Effector memory CD8-positive, alpha-beta T cell (primary cell): ENCODE results near the gene ANKLE2.

Source experiments
- ATAC-seq: fragments of 150-1000 bp; cut with Tn5 transposase; replicated peaks from 2 replicates; pipeline ENCODE4 v1.10.0; 2021; ENCODE audit warnings: mild to moderate bottlenecking, moderate library complexity
- DNase-seq, 3 experiments: peaks; one replicate each; pipeline ENCODE4 v3.0.0; 2021
- H3K27ac Mint-ChIP-seq, 2 donors: one replicate each; pipeline ENCODE4 v1.8.0; 2022; ENCODE audit warnings: mild to moderate bottlenecking in 2 of 2, mixed read lengths in 2 of 2, moderate library complexity in 2 of 2
- H3K27me3 Mint-ChIP-seq, 2 donors: one replicate each; pipeline ENCODE4 v1.8.0; 2022; ENCODE audit warnings: mixed read lengths in 2 of 2
- H3K36me3 Mint-ChIP-seq: one replicate; pipeline ENCODE4 v1.8.0; 2022; ENCODE audit warnings: mild to moderate bottlenecking, moderate library complexity, mixed read lengths; ENCODE audit not compliant: insufficient read depth
- H3K4me1 Mint-ChIP-seq, 2 donors: one replicate each; pipeline ENCODE4 v1.8.0; 2022; ENCODE audit warnings: low read depth in 2 of 2, mixed read lengths in 2 of 2
- H3K4me3 Mint-ChIP-seq, 2 donors: one replicate each; pipeline ENCODE4 v1.8.0; 2022; ENCODE audit warnings: mild to moderate bottlenecking in 2 of 2, mixed read lengths in 2 of 2, moderate library complexity in 2 of 2
- H3K9me3 Mint-ChIP-seq, 2 donors: one replicate each; pipeline ENCODE4 v1.8.0; 2022; ENCODE audit warnings: mixed read lengths in 2 of 2

The ANKLE2 gene

DNA sequence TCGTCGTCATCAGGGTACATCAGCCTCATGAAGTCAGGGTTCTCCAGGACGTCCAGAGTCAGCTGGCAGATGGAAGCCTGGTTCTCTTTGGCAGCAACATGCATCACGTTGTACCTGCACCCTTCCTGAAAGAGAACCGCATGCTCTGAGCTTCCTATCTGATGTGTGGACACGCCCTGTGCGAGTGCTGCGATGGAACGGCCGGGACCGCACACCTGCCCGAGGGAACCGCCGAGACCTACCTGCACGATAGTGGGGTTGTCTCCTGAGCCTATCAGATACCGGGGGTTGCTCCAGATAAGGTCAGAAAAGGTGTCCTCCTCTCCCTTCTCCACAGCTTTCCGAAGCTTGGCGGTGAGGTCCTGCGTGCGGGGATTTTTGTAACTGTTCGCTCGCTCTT lies 13.7 kb downstream of the ANKLE2 start:
- no peak for DNase-seq
- Mint-ChIP-seq H3K4me3 (no peak overlapping the region), H3K4me1 (peaks cover 6 to 9% of the 10 kb centered on the region in 2 donors), H3K9me3 (no peaks in the 10 kb centered on the region), H3K36me3 (peaks cover 94% of the 10 kb centered on the region), H3K27me3 (no peaks in the 10 kb centered on the region), H3K27ac (no peak overlapping the region)
- ATAC-seq = no peak

DNA sequence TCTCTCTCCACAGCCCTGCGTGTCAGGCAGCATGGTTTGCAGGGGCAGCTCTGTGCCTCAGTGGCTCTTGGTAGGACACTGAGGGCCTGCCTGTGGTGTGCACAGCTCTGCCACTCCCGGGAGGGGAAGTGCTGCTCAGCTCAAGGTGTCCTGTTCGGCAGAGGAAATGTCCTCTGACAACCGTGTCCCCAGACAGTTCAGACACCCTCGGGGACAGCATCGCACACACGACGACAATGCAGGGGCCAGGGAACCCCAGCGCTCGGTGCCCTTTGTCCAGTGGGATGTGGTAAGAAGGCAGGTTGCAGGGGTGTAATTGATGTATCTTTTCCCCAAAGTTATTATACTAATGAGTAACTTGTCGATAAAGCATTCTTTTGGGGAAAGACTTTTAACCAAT lies 14.2 kb downstream of the ANKLE2 start:
- no peak overlapping the region for H3K4me3 Mint-ChIP-seq
- ATAC-seq (no peak), DNase-seq (no peak)
- H3K27ac Mint-ChIP-seq = no peak overlapping the region
- H3K4me1 Mint-ChIP-seq = peaks cover 10 to 13% of the 10 kb centered on the region in 2 donors
- no peaks in the 10 kb centered on the region for H3K9me3 Mint-ChIP-seq
- peaks cover 92% of the 10 kb centered on the region for H3K36me3 Mint-ChIP-seq
- no peaks in the 10 kb centered on the region for H3K27me3 Mint-ChIP-seq

DNA sequence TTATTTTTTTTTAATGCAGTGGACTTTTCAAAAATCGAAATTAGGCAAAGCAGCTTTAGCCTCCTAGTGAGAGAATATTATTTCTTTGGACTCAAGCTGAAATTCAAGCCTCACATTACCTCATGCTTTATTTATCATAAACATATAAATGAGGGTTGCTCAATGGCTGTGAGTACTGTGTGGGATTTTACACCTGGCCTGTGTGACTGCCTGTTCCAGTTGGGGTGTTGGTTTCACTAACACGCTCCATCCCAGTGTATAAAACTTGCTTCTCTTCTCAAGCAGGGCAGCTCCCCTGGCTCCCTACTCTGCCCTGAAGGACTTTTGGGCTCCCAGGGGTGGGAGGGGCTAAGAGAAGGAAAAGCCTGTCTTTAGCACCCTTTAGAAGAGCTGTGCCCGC lies 15.0 kb downstream of the ANKLE2 start:
- no peak overlapping the region for H3K27ac Mint-ChIP-seq
- no peaks in the 10 kb centered on the region for H3K27me3 Mint-ChIP-seq
- peaks cover 90% of the 10 kb centered on the region for H3K36me3 Mint-ChIP-seq
- no peaks in the 10 kb centered on the region for H3K9me3 Mint-ChIP-seq
- no peak for DNase-seq
- ATAC-seq = no peak
- no peak overlapping the region for H3K4me3 Mint-ChIP-seq
- H3K4me1 Mint-ChIP-seq = peaks cover 10 to 13% of the 10 kb centered on the region in 2 donors

DNA sequence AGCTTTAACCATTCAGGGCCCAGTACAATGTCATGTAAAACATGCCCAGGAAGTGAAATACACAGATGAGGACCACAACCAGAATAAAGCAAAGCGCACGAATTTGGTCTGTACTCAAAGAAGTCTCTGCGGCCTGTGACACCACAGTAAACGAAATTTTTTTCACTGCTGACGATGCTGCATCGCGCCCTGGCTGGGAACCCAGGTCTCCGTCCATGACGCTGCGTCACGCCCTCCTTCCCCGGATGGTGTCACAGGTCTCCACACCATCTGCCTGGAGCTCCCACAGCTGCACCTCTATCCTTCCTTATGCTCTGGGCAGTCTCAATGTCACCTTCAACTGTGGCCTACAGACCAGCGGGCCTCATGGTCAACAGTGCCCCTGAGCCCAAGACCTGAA lies 17.8 kb downstream of the ANKLE2 start:
- peaks cover 88% of the 10 kb centered on the region for H3K36me3 Mint-ChIP-seq
- H3K4me3 Mint-ChIP-seq = no peak overlapping the region
- no peak overlapping the region for H3K27ac Mint-ChIP-seq
- no peak for DNase-seq
- ATAC-seq = no peak
- H3K27me3 Mint-ChIP-seq = no peaks in the 10 kb centered on the region
- H3K4me1 Mint-ChIP-seq = peaks cover 12 to 13% of the 10 kb centered on the region in 2 donors
- H3K9me3 Mint-ChIP-seq = no peaks in the 10 kb centered on the region

DNA sequence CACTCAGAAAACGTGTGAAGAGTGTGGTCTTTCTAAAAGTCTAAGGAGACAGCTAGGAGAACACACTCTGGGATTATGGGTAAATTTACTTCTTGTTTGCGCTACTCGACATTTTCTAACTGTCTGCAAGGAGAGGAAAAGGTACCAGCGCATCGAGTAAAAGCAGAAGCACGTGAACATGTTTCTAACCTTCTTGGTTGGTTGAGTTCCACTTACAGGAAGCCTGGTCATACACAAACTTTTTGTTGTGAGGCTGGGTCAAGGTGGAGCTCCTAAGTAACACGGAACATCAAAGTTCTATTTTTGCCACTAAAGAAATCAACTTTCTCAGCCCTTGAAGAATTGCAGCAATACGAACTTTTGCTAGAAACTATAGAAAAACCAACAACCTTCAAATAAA lies 20.0 kb downstream of the ANKLE2 start:
- no peak for DNase-seq
- Mint-ChIP-seq H3K27ac (no peak overlapping the region), H3K27me3 (no peaks in the 10 kb centered on the region)

DNA sequence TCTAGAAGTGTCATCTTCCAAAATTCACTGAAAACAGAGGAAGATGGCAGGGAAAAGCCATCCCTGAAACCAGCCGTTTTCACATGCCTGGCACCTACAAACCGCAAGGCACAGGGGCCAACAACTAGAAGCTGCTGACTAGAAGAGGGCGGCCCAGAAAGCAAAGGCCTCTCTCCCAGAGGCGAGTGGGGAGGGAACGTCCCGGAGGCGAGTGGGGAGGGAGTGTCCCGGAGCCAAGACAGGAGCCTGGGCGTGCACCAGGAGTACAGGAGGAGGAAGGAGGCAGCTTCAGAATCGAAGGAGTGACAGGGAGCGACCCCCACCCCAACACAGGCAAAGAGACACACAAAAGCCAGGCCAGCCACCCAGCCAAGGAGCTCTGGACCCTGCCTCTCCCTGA lies 21.0 kb downstream of the ANKLE2 start:
- Mint-ChIP-seq H3K4me1 (peaks cover 11 to 13% of the 10 kb centered on the region in 2 donors), H3K27me3 (no peaks in the 10 kb centered on the region), H3K36me3 (peaks cover 84% of the 10 kb centered on the region), H3K27ac (peak overlapping the region; percentile 75 to 80), H3K9me3 (no peaks in the 10 kb centered on the region), H3K4me3 (no peak overlapping the region)
- ATAC-seq (no peak), DNase-seq (no peak)

More for the DNA sequence above, 20.0 kb downstream of the ANKLE2 start:
- ATAC-seq = no peak
- Mint-ChIP-seq H3K36me3 (peaks cover 84% of the 10 kb centered on the region), H3K4me3 (no peak overlapping the region), H3K9me3 (no peaks in the 10 kb centered on the region), H3K4me1 (peaks cover 11 to 13% of the 10 kb centered on the region in 2 donors)

DNA sequence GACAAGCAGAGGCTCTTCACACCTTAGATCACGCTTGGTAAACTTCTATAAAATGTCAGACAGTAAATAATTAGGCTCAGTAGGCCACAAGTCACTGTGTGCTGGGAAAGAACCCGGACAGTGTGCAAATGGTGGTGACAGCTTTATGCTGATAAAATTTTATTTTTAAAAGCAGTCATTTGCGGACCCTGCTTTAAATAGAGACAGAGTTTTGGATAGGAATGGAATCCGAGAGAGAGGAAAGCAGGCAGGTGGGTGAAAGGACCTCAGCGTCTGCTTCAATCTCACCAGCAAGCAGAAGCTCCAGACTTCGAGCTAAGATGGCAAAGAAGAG lies 21.4 kb downstream of the ANKLE2 start:
- Mint-ChIP-seq H3K4me3 (no peak overlapping the region), H3K27me3 (no peaks in the 10 kb centered on the region), H3K36me3 (peaks cover 84% of the 10 kb centered on the region), H3K27ac (peak overlapping the region; percentile 75 to 80), H3K9me3 (no peaks in the 10 kb centered on the region), H3K4me1 (peaks cover 11 to 13% of the 10 kb centered on the region in 2 donors)
- ATAC-seq (no peak), DNase-seq (no peak)

DNA sequence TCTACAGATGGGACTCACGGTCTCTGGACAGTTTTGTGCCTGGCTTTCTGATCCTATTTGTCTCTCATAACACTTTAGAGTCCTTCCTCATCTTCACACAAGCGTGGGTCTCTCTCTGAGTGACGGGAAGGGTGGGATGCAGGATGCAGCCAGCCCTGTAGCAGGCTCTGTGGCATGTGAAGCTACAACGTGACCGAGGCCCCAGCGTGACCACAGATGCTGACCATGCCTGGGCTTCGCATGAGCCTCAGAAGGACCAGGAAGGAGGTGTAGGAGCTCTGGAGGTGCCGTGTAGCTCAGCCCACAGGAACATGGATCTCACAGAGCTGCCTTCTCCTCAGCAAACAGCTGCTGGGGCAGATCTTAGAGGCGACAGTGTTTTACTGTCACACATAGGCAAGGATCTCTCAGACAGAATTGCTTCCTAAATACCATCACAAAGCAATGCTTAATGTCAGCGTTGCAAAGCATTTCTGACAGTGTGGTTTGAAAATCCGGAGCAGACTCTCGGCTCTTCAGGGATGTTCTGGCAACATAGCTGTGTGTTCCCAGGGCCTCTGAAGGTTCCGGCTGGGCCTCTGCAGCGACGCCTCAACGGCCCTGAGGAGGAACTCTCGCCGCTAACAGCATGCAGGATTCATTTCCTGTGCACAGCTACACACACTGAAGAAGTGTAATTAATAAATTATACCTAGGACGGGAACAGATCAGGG lies 21.9 kb downstream of the ANKLE2 start:
- H3K4me1 Mint-ChIP-seq = peaks cover 11 to 13% of the 10 kb centered on the region in 2 donors
- ATAC-seq (no peak), DNase-seq (no peak)
- H3K36me3 Mint-ChIP-seq = peaks cover 84% of the 10 kb centered on the region
- no peaks in the 10 kb centered on the region for H3K9me3 Mint-ChIP-seq
- H3K4me3 Mint-ChIP-seq = no peak overlapping the region
- H3K27me3 Mint-ChIP-seq = no peaks in the 10 kb centered on the region
- peak overlapping the region in 1 of 2 donors; percentile 80 for H3K27ac Mint-ChIP-seq

DNA sequence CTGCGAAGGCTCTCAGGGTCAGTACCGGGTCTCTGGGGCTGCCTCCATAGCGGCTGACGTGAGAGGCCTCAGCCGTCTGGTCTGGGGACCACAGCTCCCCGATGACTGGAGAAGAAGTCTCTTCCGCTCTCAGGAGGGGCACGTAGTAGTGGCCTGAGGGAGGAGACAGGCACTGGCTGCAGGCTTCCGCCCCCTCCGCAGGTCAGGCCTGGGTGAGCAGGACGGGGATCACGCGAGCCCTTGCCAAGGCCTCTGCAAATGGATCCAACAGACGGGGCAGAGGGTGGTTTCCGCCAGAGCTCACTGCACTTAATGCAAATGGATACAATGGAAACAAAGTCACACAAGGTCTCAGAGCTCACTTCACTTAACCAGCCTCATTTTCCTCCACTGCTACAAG lies 24.7 kb downstream of the ANKLE2 start:
- Mint-ChIP-seq H3K27ac (no peak overlapping the region), H3K36me3 (peaks cover 81% of the 10 kb centered on the region), H3K27me3 (no peaks in the 10 kb centered on the region), H3K4me1 (peaks cover 0 to 2% of the 10 kb centered on the region in 2 donors), H3K9me3 (peaks cover 0 to 2% of the 10 kb centered on the region in 2 donors), H3K4me3 (no peak overlapping the region)
- DNase-seq (no peak), ATAC-seq (no peak)

DNA sequence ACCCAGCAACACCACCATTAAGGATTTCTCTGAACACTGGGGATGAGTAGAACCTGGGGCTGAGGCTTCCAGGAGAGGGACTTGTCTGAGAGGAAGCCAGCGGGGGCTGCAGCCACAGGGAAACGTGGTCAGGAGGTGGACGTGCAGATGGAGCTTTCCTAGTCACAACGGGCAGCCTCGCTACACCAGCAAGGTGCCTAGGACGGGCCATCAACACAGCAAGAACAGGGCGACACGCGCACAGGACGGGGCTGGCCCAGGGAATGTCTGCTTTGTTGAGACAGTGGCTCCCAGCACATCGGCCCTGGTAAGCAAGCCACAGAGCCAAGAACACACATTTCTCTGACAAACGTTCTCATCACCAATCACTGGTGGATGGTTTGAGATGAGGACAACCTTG lies 25.3 kb downstream of the ANKLE2 start:
- H3K27ac Mint-ChIP-seq = no peak overlapping the region

DNA sequence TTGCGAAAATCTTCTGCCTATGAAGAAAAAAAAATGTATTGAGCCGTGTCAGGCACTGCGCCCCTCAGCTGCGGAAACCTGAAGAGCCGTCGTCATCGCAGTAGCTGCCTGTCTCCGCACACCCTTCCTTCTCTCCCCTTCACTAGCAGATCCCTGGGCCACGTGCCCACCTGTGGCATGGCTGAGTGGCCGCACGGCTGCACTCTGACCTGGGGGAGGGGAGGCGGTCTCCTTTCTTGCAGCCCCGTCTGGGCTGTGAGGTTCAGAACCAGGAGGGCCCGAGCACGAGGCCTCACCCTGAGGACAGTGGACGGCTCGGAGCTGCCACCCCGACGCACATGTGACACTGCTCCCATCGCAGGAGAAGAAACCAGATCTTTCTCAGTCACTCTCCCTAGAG lies 26.1 kb downstream of the ANKLE2 start:
- peaks cover 79% of the 10 kb centered on the region for H3K36me3 Mint-ChIP-seq
- DNase-seq = no peak
- H3K4me3 Mint-ChIP-seq = no peak overlapping the region
- H3K9me3 Mint-ChIP-seq = peaks cover 0 to 6% of the 10 kb centered on the region in 2 donors
- ATAC-seq = no peak
- peaks cover 0 to 5% of the 10 kb centered on the region in 2 donors for H3K4me1 Mint-ChIP-seq
- H3K27me3 Mint-ChIP-seq = no peaks in the 10 kb centered on the region
- peak overlapping the region in 1 of 2 donors; percentile 38 for H3K27ac Mint-ChIP-seq

More for the DNA sequence above, 25.3 kb downstream of the ANKLE2 start:
- Mint-ChIP-seq H3K4me3 (no peak overlapping the region), H3K9me3 (peaks cover 0 to 6% of the 10 kb centered on the region in 2 donors), H3K27me3 (no peaks in the 10 kb centered on the region), H3K36me3 (peaks cover 82% of the 10 kb centered on the region), H3K4me1 (peaks cover 0 to 5% of the 10 kb centered on the region in 2 donors)
- DNase-seq (no peak), ATAC-seq (no peak)

DNA sequence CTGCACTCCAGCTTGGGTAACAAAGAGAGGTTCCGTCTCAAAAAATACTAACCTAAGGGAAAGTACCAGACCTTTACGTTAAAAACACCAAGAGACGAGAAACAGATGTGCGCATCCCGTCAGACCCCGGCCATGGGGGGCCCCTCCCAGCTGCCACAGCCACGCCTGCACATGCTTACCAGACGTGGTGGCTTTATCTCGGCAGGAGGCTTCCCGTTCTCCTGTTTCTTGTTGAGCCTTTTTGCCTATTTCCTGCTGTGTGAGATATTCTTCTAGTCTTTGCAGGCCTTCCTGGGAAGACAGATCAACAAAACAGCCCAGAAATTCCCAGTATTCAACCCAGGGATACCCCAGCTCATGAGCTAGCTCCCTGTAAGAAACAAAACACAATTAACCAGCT lies 27.4 kb downstream of the ANKLE2 start:
- Mint-ChIP-seq H3K9me3 (peaks cover 0 to 6% of the 10 kb centered on the region in 2 donors), H3K36me3 (peaks cover 73% of the 10 kb centered on the region), H3K27me3 (no peaks in the 10 kb centered on the region), H3K4me3 (no peak overlapping the region), H3K27ac (no peak overlapping the region), H3K4me1 (peaks cover 0 to 4% of the 10 kb centered on the region in 2 donors)
- ATAC-seq (no peak), DNase-seq (no peak)

DNA sequence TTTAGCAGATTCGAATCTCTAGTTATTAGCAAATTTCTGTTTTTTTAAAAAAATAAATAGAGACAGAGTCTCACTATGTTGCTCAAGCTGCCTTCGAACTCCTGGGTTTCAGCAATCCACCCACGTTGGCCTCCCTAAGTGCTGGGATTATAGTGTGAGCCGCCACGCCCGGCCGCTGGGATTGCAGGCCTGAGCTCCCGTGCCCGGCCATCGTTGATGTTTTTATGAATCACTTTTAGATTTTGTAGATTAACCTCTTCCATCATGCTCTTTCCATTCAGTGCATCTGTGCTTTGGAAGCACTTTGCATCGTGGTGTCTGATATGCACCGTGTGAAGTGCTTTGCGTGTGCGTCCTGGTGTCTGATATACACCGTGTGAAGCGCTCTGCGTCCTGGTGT lies 30.1 kb downstream of the ANKLE2 start:
- peak overlapping the region in 1 of 2 donors; percentile 39 for H3K27ac Mint-ChIP-seq

DNA sequence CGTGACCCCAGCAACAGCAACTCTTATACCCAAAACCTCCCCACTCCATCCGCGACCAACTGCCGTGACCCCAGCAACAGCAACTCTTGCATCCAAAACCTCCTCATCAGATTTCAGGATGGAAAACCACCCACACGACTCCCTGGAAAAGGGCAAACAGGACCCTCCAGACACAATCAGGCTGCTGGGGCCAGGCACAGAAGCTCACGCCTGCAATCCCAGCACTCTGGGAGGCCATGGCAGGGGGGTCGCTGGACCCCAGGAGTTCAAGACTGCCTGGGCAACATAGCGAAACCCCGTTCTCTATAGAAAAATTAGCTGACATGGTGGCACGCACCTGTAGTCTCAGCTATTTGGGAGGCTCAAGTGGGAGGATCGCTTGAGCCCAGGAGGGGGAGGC lies 31.3 kb downstream of the ANKLE2 start:
- Mint-ChIP-seq H3K36me3 (peaks cover 75% of the 10 kb centered on the region), H3K27ac (peak overlapping the region in 1 of 2 donors; percentile 76), H3K9me3 (peaks cover 0 to 6% of the 10 kb centered on the region in 2 donors), H3K4me3 (no peak overlapping the region), H3K27me3 (no peaks in the 10 kb centered on the region), H3K4me1 (peaks cover 0 to 4% of the 10 kb centered on the region in 2 donors)
- no peak for DNase-seq
- no peak for ATAC-seq

More for the DNA sequence above, 30.1 kb downstream of the ANKLE2 start:
- H3K4me1 Mint-ChIP-seq = peaks cover 0 to 4% of the 10 kb centered on the region in 2 donors
- no peak for DNase-seq
- peaks cover 0 to 6% of the 10 kb centered on the region in 2 donors for H3K9me3 Mint-ChIP-seq
- H3K4me3 Mint-ChIP-seq = no peak overlapping the region
- H3K36me3 Mint-ChIP-seq = peaks cover 74% of the 10 kb centered on the region
- H3K27me3 Mint-ChIP-seq = no peaks in the 10 kb centered on the region
- ATAC-seq = no peak
